GM19467 (cell line): ENCODE results near the gene OSM.
A peak's percentile ranks its signal among the peaks of the same experiment; 100 is the strongest.

Experiments
- ATAC-seq: cut with Tn5 transposase; IDR thresholded peaks from one replicate; pipeline ENCODE4 v1.9.1; 2021; ENCODE audit warnings: mild to moderate bottlenecking, moderate library complexity; ENCODE audit not compliant: unreplicated experiment

The OSM gene

GRCh38 chr22:30266445-30267381, at the start of gene OSM:
Gene OSM (minus strand): TSS chr22:30266851. CDS start chr22:30266799, 52 bp downstream.
- ATAC-seq, result peak; percentile 9

DNA sequence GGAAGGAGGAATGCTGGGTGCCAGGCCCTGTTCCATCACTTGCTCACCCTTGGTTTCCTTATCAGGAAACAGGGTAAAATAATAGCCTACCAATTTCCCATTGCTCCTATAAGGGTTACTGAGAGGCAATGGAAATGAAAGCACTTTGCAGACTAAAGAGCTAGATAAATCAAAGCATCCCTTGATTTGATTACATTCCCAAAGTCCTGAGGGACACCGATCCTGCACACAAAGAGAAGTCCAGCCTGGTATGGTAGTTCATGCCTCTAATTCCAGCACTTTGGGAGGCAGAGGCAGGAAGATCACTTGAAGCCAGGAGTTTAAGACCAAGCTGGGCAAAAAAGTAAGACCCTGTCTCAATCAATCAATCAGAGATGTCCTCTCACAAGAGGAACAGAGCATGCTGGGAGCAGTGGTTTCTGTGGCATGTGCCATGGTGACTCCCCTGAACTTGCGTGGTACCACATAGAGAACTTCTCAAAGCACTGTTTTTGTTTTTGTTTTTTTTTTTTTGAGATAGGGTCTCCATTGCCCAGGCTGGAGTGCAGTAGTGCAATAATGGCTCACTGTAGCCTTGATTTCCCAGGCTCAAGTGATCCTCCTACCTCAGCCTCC, 49.4 kb upstream of the OSM start:
- ATAC-seq, result no peak

- no peak for ATAC-seq
Observed at GRCh38 chr22:30314915-30315314, 48.3 kb upstream of the OSM start.

GRCh38 chr22:30313527-30314363, 47.1 kb upstream of the OSM start:
- no peak for ATAC-seq

DNA sequence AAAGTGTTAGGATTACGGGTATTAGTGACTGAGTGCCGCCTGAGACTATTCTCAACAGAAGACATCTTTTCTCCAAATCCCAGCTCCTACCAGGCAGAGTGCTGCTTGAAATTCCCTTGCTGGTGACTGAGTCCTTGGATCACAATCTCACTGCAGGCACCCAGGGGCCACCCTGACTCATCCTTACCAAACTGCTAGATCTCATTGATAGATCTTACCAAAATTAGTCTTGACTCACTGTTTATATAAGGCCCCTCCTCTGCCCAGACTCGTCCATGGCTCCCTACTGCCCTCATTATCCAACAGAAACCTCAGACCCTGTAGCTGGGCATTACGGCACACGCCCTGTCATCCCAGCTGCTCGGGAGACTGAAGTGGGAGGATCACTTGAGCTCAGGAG, 45.4 kb upstream of the OSM start:
- no peak for ATAC-seq

- ATAC-seq, result no peak
Observed at GRCh38 chr22:30310881-30311771, 44.5 kb upstream of the OSM start.

- no peak for ATAC-seq
Observed at GRCh38 chr22:30309951-30310741, 43.5 kb upstream of the OSM start.

DNA sequence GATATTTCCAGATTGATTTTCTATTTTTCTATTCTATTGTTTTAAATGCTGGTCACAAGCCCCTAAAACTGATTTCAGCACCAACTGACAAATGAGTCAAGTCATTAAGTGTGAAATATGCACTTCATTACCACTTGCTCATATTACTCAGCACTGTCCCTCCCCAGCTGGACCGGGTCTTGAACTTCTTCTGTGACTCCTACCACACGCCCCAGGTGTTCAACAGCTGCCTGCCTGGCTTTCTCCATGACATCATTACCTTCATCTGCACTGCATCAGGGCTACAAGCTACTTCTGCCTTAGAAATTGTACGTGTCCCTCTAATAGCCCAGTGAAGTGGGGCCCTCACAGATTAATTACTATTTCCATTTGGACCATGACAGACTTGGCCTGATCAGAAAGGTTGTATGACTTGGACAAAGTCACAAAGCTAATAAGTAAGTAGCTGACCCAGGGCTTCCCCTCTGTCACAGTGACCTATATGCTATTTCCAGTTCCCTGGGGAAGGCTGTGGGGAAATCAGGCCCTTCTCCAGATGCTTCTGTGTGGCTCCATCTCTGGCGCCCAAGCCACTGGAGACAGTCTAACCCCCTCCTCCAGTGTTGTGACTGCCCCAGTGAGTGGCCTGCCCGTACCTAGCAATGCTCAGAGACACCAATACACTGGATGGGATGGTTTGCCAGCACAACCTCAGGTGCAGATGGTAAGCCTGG, 42.0 kb upstream of the OSM start:
- peak; percentile 33 for ATAC-seq

DNA sequence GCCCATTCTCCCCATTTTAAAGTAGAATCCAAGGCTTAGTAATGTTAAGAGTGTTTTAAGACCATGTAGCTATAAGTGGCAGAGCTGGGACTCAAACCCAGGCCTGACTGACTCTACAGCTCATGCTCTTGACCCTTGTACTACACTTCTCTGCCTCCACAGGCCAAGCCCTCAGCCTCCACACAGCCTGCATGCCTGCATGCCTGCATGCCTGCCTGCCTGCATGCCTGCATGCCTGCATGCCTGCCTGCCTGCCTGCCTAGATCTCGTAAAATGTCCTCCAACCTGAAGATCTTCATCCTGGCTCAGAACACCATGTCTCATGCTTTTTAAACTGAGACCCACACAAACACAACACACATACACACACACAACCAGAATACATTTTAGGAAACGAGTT, 41.4 kb upstream of the OSM start:
- ATAC-seq, result no peak

- no peak for ATAC-seq
Observed at GRCh38 chr22:30307041-30307574, 40.5 kb upstream of the OSM start.

GRCh38 chr22:30306627-30307011, 40.0 kb upstream of the OSM start:
- no peak for ATAC-seq

DNA sequence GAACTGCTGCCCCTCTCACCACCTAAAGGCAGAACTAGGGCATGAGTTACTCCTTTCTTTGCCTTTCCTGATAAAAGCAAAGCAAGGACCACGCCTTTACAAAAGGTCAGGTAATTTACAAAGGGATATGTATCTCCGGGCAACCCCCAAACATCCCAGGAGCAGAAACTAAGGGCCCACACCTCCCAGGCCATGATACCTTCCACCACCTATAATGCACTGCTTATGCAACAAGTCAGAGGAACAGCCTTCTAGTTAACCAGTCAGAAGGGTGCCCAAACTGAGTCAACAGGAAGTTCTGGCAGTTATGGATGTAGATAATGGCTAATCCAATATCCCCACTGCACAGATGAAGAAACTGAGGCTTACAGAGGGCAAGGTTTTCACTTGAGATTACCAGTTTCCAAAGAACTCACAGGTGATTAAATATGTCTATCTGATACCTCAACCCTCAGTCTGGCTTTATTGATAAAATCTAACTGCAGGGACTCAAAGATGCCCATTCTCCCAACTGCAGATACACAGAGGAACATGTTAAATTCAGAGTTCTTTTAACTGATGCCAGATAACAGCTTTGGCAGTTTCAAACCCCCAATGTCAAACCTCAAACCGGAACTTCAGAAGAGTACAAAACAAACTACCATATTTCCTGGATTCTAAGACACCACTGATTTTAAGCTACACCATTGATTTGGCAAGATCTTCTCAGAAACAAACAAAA, 39.4 kb upstream of the OSM start:
- ATAC-seq, result no peak

DNA sequence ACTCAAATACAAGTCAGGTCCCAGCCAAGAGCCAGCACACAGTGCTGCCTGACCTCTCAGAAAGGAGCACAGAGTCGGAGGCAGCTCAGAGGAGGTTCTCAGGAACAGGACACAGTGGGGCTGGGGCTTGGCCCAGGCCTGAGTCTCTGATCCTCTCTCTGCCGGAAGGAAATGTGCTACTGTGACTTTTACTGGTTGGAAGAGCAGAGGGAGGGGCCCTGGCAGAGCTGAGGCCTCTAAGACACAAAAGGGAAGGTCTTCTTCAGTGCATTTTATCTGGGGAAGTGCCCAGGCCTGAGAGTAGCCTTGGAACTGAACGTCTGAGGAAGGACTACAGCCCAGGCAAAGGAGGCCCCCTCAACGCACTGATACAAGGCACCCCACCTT, 38.9 kb upstream of the OSM start:
- no peak for ATAC-seq

GRCh38 chr22:30304495-30305244, 38.0 kb upstream of the OSM start:
- no peak for ATAC-seq

GRCh38 chr22:30302810-30303138, 36.1 kb upstream of the OSM start:
- ATAC-seq, result no peak

DNA sequence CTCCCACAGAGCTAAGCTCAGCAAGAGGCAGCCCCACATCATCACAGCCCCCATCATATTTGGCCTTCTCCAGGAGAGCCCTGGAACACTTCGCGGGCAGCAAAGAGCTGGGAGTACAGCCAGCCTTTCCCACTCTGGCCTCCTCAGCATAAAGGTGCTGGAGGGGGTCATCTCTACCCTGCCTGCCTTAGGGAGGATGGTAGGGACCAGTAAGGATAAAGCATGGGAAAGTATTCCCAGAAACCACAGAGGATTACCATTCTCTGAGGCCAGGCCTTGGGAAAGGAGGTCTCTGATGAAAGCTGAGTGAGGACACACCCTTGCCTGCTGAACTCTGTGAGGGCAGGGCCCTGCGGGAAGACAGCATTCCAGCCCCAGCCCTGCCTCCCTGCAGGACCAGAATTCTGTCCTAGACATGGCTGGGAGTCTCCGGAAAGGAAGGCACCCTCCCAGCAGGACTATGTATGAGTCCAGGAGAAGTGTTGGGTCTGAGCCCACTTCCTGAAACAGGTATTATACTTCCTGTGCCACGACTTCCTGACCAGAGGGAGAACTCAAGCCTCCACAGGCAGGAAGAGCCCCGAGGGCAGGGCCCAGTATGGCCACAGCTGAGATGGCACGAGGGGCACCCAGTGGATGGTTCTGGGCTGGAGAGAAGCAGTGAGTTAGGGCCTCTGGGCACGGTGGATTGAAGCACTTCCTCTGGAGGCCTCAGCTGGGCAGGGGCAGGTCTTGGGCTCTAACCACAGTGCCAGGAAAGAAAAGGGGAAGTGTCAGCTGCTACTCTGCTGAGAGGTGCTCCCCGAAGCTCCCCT, 35.6 kb upstream of the OSM start:
- no peak for ATAC-seq

DNA sequence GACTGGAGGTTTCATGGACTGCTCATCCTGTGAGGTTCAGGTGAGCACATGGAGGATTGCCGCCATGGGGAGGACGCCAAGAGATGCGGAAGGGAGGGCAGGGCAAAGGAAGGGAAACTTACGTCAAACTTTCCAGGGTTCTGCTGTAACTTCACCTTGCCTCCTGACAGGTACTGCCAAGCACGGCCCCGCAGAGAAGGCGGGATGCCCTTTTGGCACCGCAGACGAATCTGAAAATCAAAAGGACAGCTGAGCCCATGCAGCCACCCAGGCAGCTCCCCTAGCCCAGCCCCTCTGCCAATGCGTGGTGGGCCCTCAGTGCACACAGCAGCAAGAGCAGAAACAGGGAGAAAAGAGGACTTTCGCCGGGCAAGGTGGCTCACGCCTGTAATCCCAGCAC, 32.7 kb upstream of the OSM start:
- no peak for ATAC-seq
